OCI-LY7 (cell line): Measurements from ENCODE around the gene GPR139. TPM values are rescaled to one million over a fixed set of nuclear protein-coding genes. Genes with fewer than 3 reads are reported as not detected.

Experiments used
- BruUV-seq: library from RNA; stranded (reverse); fragments of 400-500 nt; replicated peaks from 2 replicates; lab custom pipeline; 2021; lab: Mats Ljungman, UMichigan
- CTCF ChIA-PET: fragments of 300-600 bp; sonication (Branson Sonifier 250); formaldehyde crosslinking; loops from one replicate; lab custom pipeline; 2022; ENCODE audit warnings: antibody characterized with exemption; ENCODE audit not compliant: unreplicated experiment; lab: Charles Lee
- POLR2A ChIA-PET: fragments of 300-600 bp; sonication (Branson Sonifier 250); formaldehyde crosslinking; loops from one replicate; lab custom pipeline; 2022; ENCODE audit warnings: antibody characterized with exemption; lab: Charles Lee
- DNase-seq: peaks from one replicate; pipeline ENCODE4 v3.0.0-alpha.2; 2015; ENCODE audit warnings: low spot score
- H2AFZ ChIP-seq: fragments of 200-600 bp; sonication (generic), shearing (Covaris generic); 2 replicates; pipeline ENCODE4 v1.6.1; 2014; ENCODE audit warnings: mild to moderate bottlenecking, antibody characterized with exemption, low read length, moderate library complexity
- H3K27ac ChIP-seq: fragments of 200-600 bp; sonication (generic); 2 replicates; pipeline ENCODE4 v1.5.1; 2014; ENCODE audit warnings: mixed run types, low read depth, mild to moderate bottlenecking, moderate library complexity, low read length, inconsistent platforms; ENCODE audit not compliant: poor library complexity, severe bottlenecking
- H3K36me3 ChIP-seq: fragments of 200-600 bp; sonication (generic); 2 replicates; pipeline ENCODE4 v1.6.1; 2014; ENCODE audit warnings: mild to moderate bottlenecking, antibody characterized with exemption, low read length, moderate library complexity, mixed read lengths; ENCODE audit not compliant: insufficient read depth
- H3K4me1 ChIP-seq: fragments of 200-600 bp; sonication (generic); 2 replicates; pipeline ENCODE4 v1.5.1; 2014; ENCODE audit warnings: mild to moderate bottlenecking, low read length; ENCODE audit not compliant: insufficient read depth, poor library complexity, severe bottlenecking
- H3K4me2 ChIP-seq: fragments of 200-600 bp; sonication (generic); 2 replicates; pipeline ENCODE4 v1.6.1; 2014; ENCODE audit warnings: mild to moderate bottlenecking, low read length
- H3K4me3 ChIP-seq: fragments of 200-600 bp; sonication (generic); 2 replicates; pipeline ENCODE4 v1.5.1; 2014; ENCODE audit warnings: mild to moderate bottlenecking, low read depth, low read length; ENCODE audit not compliant: poor library complexity, severe bottlenecking
- H3K79me2 ChIP-seq: fragments of 200-600 bp; sonication (generic); 2 replicates; pipeline ENCODE4 v1.6.1; 2016; ENCODE audit warnings: low read depth, mild to moderate bottlenecking, low read length, moderate library complexity, mixed read lengths; ENCODE audit not compliant: insufficient read depth
- H3K9me2 ChIP-seq: fragments of 200-600 bp; sonication (generic); 2 replicates; pipeline ENCODE4 v1.6.1; 2016; ENCODE audit warnings: mild to moderate bottlenecking, low read length, mixed read lengths; ENCODE audit not compliant: insufficient read depth
- H3K9me3 ChIP-seq: fragments of 200-600 bp; sonication (generic); 2 replicates; pipeline ENCODE4 v1.6.1; 2014; ENCODE audit warnings: mild to moderate bottlenecking, mixed run types, low read length, mixed read lengths
- H4K20me1 ChIP-seq: fragments of 200-600 bp; sonication (generic); 2 replicates; pipeline ENCODE4 v1.6.1; 2014; ENCODE audit warnings: mild to moderate bottlenecking, antibody characterized with exemption, low read length, moderate library complexity, mixed read lengths; ENCODE audit not compliant: insufficient read depth
- EZH2phosphoT487 ChIP-seq: fragments of 200-600 bp; sonication (generic); IDR thresholded peaks from 2 replicates; pipeline ENCODE4 v1.6.1; 2018; ENCODE audit warnings: low read depth, borderline replicate concordance, mild to moderate bottlenecking, mixed run types, antibody characterized with exemption, low read length, moderate library complexity, mixed read lengths
- intact Hi-C: fragments of 100-400 bp; cut with micrococcal nuclease; formaldehyde crosslinking; loops from one replicate; pipeline ENCODE4 v1.10.0; 2022; ENCODE audit not compliant: unreplicated experiment
- total RNA-seq, 2 experiments: library from RNA; depleted of rRNA in 1 of 2; stranded (reverse); fragments of >200 nt in 1 of 2; shearing (Covaris generic) in 1 of 2; gene quantifications; 2 replicates each; pipeline ENCODE4 v1.2.3, GENCODE V29; 2014 to 2022
- TF ChIP-seq, protein P1 (sequence below): fragments of 200-600 bp; sonication (generic); conservative IDR thresholded peaks from 2 replicates; pipeline ENCODE4 v1.5.1; 2014; ENCODE audit warnings: mild to moderate bottlenecking, antibody characterized with exemption, low read length, moderate library complexity, mixed read lengths

Gene GPR139
- total RNA-seq, 2 experiments from 2014 or later: not detected

DNA sequence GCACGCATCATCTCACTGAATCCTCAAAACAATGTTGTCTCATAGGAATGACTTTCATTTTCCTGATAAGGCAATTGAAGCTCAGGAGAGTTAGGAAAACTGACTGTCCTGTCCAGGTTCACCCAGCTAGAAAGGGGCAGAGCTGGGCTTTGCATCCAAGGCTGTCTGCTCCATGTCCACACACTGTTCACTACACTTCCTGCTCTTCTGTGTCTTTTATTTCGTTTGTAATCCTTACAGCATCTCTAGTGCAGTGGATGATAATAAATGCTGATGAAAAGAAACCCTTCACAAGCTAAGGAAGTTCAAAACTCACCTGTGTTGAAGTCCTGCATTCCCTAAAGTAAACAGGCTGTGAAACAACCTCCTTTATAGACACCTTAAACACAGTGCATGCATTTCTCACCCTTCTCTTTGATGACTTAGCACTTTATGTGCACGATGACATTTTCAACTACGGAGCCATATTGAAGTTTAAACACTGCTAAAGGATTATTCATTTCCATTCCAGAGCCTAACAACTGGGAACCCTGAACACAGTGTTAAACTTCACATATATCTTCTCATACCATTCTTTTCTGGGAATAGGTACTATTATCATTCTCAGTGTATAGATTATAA, 31.0 kb upstream of the GPR139 start:
- Histone ChIP-seq H3K27ac (no peak overlapping the region), H2AFZ (no peak overlapping the region), H3K4me2 (no peak overlapping the region), H3K36me3 (no peaks in the 10 kb centered on the region), H3K4me3 (no peak overlapping the region), H3K9me2 (no peaks in the 10 kb centered on the region), H3K79me2 (no peaks in the 10 kb centered on the region), H4K20me1 (no peaks in the 10 kb centered on the region), H3K9me3 (no peaks in the 10 kb centered on the region), H3K4me1 (no peaks in the 10 kb centered on the region)
- POLR2A ChIA-PET: no interaction called here
- TF ChIP-seq, protein P1, sequence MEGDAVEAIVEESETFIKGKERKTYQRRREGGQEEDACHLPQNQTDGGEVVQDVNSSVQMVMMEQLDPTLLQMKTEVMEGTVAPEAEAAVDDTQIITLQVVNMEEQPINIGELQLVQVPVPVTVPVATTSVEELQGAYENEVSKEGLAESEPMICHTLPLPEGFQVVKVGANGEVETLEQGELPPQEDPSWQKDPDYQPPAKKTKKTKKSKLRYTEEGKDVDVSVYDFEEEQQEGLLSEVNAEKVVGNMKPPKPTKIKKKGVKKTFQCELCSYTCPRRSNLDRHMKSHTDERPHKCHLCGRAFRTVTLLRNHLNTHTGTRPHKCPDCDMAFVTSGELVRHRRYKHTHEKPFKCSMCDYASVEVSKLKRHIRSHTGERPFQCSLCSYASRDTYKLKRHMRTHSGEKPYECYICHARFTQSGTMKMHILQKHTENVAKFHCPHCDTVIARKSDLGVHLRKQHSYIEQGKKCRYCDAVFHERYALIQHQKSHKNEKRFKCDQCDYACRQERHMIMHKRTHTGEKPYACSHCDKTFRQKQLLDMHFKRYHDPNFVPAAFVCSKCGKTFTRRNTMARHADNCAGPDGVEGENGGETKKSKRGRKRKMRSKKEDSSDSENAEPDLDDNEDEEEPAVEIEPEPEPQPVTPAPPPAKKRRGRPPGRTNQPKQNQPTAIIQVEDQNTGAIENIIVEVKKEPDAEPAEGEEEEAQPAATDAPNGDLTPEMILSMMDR: no peak
- TF ChIP-seq EZH2phosphoT487: no peak
- intact Hi-C loops: no loop called here
- BruUV-seq: no TSS peak
- no peak for DNase-seq
- CTCF ChIA-PET: no interaction called here

DNA sequence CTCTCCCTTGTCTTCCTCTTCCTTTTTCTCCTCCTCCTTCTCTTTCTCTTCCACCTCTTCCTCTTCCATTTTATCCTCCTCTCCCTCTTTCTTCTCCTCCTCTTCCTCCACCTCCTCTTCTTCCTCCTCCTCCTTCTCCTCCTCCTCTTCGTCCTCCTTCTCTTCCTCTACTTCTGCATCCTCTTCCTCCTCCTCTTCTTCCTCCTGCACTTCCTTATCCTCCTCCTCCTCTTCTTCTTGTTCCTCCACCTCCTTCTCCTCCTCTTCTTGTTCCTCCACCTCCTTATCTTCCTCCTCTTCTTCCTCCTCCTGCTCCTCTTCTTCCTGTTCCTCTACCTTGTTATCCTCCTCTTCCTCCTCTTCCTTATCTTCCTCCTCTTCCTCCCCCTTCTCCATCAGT, 28.8 kb upstream of the GPR139 start:
- no TSS peak for BruUV-seq
- Histone ChIP-seq H3K4me2 (no peak overlapping the region), H3K9me2 (no peaks in the 10 kb centered on the region), H3K36me3 (no peaks in the 10 kb centered on the region), H3K9me3 (no peaks in the 10 kb centered on the region), H3K79me2 (no peaks in the 10 kb centered on the region), H3K27ac (no peak overlapping the region), H4K20me1 (no peaks in the 10 kb centered on the region), H3K4me3 (no peak overlapping the region), H3K4me1 (no peaks in the 10 kb centered on the region), H2AFZ (no peak overlapping the region)
- CTCF ChIA-PET: no interaction called here
- no peak for TF ChIP-seq EZH2phosphoT487
- TF ChIP-seq, protein P1: no peak
- intact Hi-C loops: no loop called here
- POLR2A ChIA-PET: no interaction called here
- DNase-seq: no peak

GRCh38 chr16:20102021-20102420, 28.3 kb upstream of the GPR139 start:
- Histone ChIP-seq H3K4me3 (no peak overlapping the region), H3K9me3 (no peaks in the 10 kb centered on the region), H2AFZ (no peak overlapping the region), H3K4me2 (no peak overlapping the region), H3K9me2 (no peaks in the 10 kb centered on the region), H3K4me1 (no peaks in the 10 kb centered on the region), H3K79me2 (no peaks in the 10 kb centered on the region), H3K27ac (no peak overlapping the region), H3K36me3 (no peaks in the 10 kb centered on the region), H4K20me1 (no peaks in the 10 kb centered on the region)
- no TSS peak for BruUV-seq
- TF ChIP-seq EZH2phosphoT487: no peak
- TF ChIP-seq, protein P1: no peak
- intact Hi-C loops: no loop called here
- ChIA-PET POLR2A (no interaction called here), CTCF (no interaction called here)
- DNase-seq: no peak
